HG02885 (cell line): ENCODE data around the gene TSPAN9.

ENCODE experiments used
- ATAC-seq: cut with Tn5 transposase; IDR thresholded peaks from one replicate; pipeline ENCODE4 v1.9.1; 2021; ENCODE audit warnings: mild to moderate bottlenecking; ENCODE audit not compliant: unreplicated experiment, poor library complexity

The TSPAN9 gene

GRCh38 chr12:3119192-3119755 is 42.1 kb downstream of the TSPAN9 start:
- ATAC-seq = no peak

DNA sequence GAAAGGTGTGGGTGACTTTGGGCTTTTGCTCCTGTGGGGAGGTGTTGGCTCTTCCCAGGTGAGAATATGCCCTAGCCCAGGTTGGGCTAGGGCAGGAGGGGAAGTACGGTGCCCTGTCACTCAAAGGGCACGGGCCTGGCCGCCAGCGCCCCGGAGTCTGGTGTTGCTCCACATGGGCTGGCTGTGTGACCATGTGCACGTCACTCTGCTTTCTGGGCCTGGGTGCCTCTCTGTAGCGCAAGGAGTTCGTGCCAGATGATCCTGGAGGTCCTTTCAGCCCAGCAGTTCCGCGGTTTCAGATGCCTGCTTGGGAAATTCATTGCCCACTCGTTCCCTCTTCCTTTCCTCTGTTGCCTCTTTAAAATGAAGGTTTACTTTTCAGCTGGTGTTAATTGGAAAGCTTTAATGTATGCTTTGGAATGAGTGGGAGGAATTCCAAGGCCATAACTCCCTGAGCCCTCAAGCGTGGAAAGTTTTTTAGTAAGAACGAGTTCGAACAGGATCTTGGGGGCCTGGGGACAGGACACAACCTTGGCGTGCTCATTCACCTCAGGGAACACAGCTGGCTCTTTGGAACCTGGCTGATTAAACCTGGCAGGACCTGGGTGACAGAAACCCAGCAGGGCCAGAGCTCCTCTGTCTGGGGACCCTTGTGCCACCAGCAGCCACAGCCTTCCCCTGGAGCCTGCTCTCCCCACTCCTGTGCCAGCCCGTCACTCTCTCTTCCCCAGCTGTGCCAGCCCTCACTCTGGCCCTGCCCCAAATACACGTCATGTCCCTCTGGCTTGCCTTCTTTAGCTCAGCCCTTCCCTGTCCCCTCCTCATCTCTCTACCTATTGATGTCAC is 42.8 kb downstream of the TSPAN9 start:
- ATAC-seq = no peak

GRCh38 chr12:3120701-3121100 is 43.5 kb downstream of the TSPAN9 start:
- ATAC-seq = no peak

- no peak for ATAC-seq
Measured at GRCh38 chr12:3122841-3123678, 45.9 kb downstream of the TSPAN9 start.

GRCh38 chr12:3123729-3124128 is 46.5 kb downstream of the TSPAN9 start:
- ATAC-seq = no peak

DNA sequence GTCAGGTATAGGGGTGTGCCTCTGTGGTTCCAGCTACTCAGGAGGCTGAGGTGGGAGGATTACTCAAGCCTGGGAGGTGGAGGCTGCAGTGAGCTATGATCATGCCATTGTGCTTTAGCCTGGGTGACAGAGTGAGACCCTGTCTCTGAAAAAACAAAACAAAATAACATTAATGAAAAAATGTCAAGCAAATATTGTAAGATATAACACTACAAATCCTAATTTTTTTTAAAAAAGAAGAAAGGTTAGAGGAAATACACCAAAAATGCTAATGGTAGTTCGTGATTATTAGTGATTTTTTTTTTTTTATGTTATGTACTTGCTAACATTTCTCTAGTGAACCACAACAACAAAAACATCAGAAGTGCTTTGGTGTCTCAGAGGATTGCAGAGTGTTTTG is 47.7 kb downstream of the TSPAN9 start:
- no peak for ATAC-seq

GRCh38 chr12:3125674-3126073 is 48.5 kb downstream of the TSPAN9 start:
- no peak for ATAC-seq

DNA sequence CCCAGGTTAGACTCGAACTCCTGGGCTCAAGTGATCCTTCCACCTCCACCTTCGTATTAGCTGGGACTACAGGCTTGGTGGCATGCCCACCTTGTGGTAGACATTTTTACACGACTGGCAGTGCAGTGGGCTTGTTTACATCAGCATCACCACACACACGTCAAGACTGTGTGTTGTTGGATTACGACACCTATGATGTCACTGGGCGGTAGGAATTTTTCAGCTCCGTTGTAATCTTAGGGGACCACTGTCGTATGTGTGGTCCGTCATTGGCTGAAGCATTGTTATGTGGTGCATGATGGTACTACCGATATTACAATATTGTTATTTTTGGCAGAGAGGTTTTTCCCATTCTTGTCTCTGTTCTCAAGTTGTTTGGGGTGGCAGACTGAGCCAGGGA is 50.7 kb downstream of the TSPAN9 start:
- ATAC-seq = no peak

- no peak for ATAC-seq
Measured at GRCh38 chr12:3128498-3129293, 51.5 kb downstream of the TSPAN9 start.

DNA sequence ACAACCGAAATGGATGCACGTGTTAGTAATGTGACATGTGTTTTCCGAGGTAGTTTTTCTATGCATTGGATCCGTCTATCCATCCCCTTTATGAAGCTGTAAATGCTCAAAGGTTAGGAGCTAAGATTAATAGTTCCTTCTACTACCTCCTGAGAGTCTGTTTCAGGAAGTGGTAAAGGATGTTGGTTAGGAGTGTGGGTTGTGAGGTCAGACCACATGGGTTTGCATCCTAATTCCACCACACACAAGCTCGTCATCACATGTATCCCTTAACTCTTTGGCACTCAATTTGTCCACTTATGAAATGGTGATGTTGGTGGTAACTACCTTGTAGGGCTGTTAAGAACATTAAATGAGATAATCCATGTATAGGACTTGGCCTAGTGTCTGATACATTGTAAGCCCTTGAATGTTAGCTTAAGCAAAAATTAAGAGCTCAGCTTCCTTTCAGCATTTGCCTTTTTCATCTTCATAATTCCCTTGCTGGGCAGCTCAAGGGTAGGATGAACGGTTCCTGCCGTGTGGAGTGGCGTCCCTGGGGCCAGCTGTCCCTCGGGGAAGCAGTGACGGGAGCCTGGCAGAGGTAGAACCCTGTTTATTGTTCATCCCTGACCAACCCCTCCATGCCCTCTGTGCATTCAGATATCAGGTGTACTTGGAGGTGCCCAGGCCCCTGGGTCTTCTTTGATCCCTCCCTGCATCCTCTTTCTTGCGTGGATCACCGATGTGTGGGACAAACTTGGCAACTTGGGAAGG is 52.3 kb downstream of the TSPAN9 start:
- ATAC-seq = no peak

GRCh38 chr12:3130057-3130830 is 53.1 kb downstream of the TSPAN9 start:
- ATAC-seq = no peak

GRCh38 chr12:3131129-3131528 is 54.0 kb downstream of the TSPAN9 start:
- ATAC-seq = no peak

DNA sequence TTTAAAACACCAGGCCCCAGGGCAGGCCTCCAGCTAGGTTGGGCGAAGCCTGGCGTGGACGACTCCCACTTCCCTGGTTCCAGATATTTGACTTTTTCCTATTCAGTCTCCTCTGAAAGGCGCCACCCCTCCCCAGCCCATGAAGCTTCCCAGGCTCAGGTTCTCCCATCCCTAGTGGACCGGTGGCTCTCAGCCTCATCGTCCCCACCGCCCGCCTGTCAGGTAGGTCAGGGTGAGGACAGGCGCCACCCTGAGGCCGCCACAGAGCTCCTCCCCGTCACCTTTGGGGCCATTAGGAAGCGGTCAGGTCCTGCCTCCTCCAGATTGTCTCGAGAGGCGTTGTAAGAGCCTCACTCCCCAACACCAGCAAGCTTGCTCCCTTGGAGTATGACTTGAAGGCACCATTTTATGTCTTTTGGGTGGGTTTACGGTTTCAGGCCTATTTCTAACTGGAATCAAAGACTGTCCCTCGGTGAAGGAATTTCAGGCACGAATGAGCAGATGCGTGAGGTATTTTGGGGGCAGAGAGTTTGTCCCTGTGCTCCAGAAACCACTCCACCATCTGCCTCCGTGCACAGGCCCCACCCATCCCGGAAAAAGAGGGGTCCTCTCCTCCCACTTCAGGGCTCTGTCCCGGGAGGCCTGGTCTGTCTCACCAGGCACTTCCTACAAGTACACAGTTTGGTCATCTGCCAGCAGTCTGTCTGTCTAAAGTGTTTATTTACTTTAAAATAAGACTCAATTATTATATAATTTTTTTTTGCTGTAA is 55.6 kb downstream of the TSPAN9 start:
- no peak for ATAC-seq

DNA sequence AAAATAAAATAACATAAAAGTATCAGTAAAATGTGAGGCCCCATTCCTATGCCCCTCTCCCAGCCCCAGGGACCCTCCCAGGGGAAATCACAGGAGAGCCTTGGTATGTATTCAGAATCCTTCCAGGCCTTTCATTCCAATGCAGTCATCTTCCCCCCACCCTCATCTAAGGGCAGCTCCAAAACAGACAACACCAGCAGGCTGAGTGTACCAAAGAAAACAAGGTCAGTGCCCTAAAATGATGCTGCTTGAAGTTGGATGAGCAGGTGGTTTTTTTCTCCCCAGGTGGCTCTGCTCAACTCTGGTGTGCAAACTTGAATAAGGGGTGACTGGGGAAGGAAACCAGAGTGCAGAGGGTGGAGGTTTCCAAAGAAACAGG is 56.2 kb downstream of the TSPAN9 start:
- no peak for ATAC-seq

- ATAC-seq = no peak
Measured at GRCh38 chr12:3134126-3134525, 56.9 kb downstream of the TSPAN9 start.

DNA sequence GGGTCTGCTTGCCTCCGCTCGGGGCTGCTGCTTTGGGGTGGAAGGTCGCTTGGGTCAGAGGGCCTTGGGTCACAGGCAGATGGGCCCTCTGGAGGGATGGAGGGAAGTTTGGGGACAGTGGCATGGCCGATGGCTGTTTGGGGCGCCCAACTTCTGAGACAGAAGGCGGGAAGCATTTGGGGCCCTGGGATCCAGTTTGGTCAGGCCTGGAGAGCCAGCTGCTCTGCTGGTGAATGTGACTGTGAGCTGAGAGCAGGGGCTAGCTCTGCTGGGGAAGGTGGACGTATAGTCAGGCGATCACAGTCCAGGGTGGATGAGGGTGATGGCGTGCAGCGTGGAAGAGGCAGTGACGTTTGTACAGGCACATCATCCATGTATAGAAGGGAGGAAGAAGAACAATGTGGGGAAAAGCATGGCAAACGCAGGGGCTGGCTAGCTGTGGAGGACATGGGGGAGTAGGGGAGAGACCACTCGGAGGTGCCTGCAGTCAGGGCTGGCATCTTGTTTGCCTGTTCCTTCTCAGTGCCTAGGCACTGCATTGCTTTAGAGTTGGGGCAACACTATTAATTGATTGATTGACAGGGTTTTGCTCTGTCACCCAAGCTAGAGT is 57.5 kb downstream of the TSPAN9 start:
- ATAC-seq = no peak

DNA sequence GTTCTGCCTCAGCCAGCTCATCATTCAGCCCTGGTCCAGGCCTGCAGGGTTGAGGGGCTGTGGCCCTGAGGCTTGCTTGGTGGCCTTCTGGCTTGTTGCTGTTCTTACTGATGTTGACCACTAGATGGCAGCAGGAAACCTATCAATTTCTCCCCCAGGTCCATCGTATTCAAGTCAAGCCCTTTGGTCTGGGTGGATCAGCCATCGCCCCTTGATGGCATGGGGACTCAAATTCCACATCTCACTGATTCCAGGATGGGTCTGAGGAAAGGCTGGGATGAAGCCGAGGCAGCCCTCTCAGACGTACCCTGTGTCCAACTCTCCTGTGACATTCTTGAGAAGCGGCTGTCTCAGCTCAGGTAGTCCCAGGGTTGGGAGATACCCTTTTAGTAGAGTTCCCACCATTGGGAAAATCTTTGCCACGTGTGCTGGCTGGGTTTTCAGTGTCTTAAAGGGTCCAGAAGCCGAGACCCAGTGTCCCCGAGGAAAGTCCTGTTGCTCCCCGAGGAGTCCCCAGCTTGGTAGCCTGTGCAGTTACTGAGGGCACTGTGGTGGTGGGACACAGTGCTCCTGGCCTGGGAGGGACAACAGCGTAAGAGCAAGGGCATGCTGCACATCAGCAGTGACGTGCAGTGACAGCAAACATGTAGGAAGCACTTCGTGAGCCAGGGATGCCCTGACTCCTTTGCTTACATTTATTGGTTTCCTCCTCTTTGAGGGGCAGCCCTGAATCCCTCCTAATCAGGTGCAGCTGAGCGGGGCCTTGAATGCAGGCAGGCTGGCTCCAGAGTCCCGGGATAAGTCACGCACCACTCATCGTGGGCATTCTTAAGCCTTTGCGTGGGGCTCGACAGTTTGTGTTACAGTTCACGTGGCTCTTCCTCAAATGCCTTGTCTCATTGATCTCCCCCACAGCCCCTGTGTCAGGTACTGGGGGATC is 58.6 kb downstream of the TSPAN9 start:
- ATAC-seq = no peak
